Measurements from ENCODE around the gene SLC6A18.

- TF ChIP-seq POLR2A (IDR thresholded peaks at IDR 0.05) (no peak), POLR2AphosphoS5 (IDR thresholded peaks at IDR 0.05) (no peak), CTCF (IDR thresholded peaks at IDR 0.05) (no peak), EP300 (IDR thresholded peaks at IDR 0.05) (no peak)
These were observed 11.5 kb upstream of the SLC6A18 start for GRCh38 chr5:1213508-1214162.

Measured in gastroesophageal sphincter (tissue), 3 donors.